H1 (cell line): Measurements from ENCODE around the gene STARD3NL. TPM values are rescaled to one million over a fixed set of nuclear protein-coding genes. Genes with fewer than 3 reads are reported as not detected.

Experiments used
- CTCF ChIA-PET: fragments of 300-600 bp; sonication (Branson Sonifier 250); formaldehyde crosslinking; loops from one replicate; lab custom pipeline; 2021; ENCODE audit not compliant: partially characterized antibody; lab: Charles Lee
- POLR2A ChIA-PET: fragments of 300-600 bp; sonication (Branson Sonifier 250); formaldehyde crosslinking; loops from one replicate; lab custom pipeline; 2021; ENCODE audit warnings: inconsistent platforms; ENCODE audit not compliant: partially characterized antibody; lab: Charles Lee
- DNase-seq, 2 experiments: peaks; one replicate each; pipeline versions ENCODE4 v3.0.0 to v3.0.0-alpha.2; 2010 to 2022; ENCODE audit warnings: low spot score in 2 of 2, low read depth in 1 of 2, mixed read lengths in 1 of 2
- FAIRE-seq: peaks from 2 replicates; lab custom pipeline; 2011; peaks lifted over from hg19 to GRCh38; lab: Jason Lieb, UNC
- H2AFZ ChIP-seq: 2 replicates; pipeline ENCODE4 v1.8.1; 2012; ENCODE audit warnings: low read length, inconsistent platforms
- H2AK5ac ChIP-seq: 2 replicates; pipeline ENCODE4 v1.6.1; 2013; ENCODE audit warnings: low read depth, low read length
- H2BK120ac ChIP-seq: replicated peaks from 2 replicates; pipeline ENCODE3; 2013; ENCODE audit warnings: low read depth, low read length, inconsistent platforms
- H2BK12ac ChIP-seq: 2 replicates; pipeline ENCODE4 v1.6.1; 2013; ENCODE audit warnings: low read depth, low read length
- H2BK15ac ChIP-seq: 2 replicates; pipeline ENCODE4 v1.6.1; 2013; ENCODE audit warnings: low read length
- H2BK20ac ChIP-seq: 2 replicates; pipeline ENCODE4 v1.6.1; 2013; ENCODE audit warnings: low read length
- H2BK5ac ChIP-seq: 2 replicates; pipeline ENCODE4 v1.6.1; 2013; ENCODE audit warnings: low read depth, low read length
- H3K14ac ChIP-seq: 2 replicates; pipeline ENCODE4 v1.6.1; 2013; ENCODE audit warnings: inconsistent platforms; ENCODE audit not compliant: insufficient read length
- H3K18ac ChIP-seq: 2 replicates; pipeline ENCODE4 v1.6.1; 2013; ENCODE audit warnings: low read length; ENCODE audit errors: extremely low read depth
- H3K23ac ChIP-seq: 2 replicates; pipeline ENCODE4 v1.6.1; 2013; ENCODE audit warnings: inconsistent platforms; ENCODE audit not compliant: insufficient read length
- H3K23me2 ChIP-seq: 2 replicates; pipeline ENCODE4 v1.6.1; 2013; ENCODE audit warnings: low read depth, low read length
- H3K27ac ChIP-seq: 2 replicates; pipeline ENCODE4 v1.6.1; 2011; ENCODE audit warnings: low read depth, low read length, inconsistent platforms
- H3K27me3 ChIP-seq, 4 experiments: replicated peaks in 1 of 4; 1 replicate in 1 of 4; 2 replicates in 3 of 4; pipeline versions ENCODE4 v1.6.1 to v1.8.1; 2011 to 2013; ENCODE audit warnings: low read length in 3 of 4, mild to moderate bottlenecking in 3 of 4, inconsistent platforms in 2 of 4, mixed read lengths in 2 of 4, moderate library complexity in 1 of 4; ENCODE audit not compliant: control insufficient read depth in 3 of 4, insufficient read depth in 3 of 4; ENCODE audit errors: extremely low read depth in 1 of 4
- H3K36me3 ChIP-seq, 4 experiments: 2 replicates each; pipeline versions ENCODE4 v1.6.1 to v1.8.1; 2011 to 2013; ENCODE audit warnings: mild to moderate bottlenecking in 4 of 4, low read length in 3 of 4, moderate library complexity in 2 of 4, control low read depth in 1 of 4, inconsistent platforms in 1 of 4; ENCODE audit not compliant: insufficient read depth in 4 of 4, control insufficient read depth in 2 of 4
- H3K4ac ChIP-seq: replicated peaks from 2 replicates; pipeline ENCODE3; 2013; ENCODE audit warnings: low read length, low read depth, mixed read lengths, inconsistent platforms; ENCODE audit not compliant: insufficient read length
- H3K4me1 ChIP-seq, 4 experiments: replicated peaks in 1 of 4; 1 replicate in 1 of 4; 2 replicates in 3 of 4; pipeline versions ENCODE4 v1.6.1 to v1.8.1; 2011 to 2013; ENCODE audit warnings: low read length in 3 of 4, inconsistent platforms in 2 of 4, mixed read lengths in 1 of 4; ENCODE audit not compliant: insufficient read depth in 4 of 4, control insufficient read depth in 3 of 4
- H3K4me2 ChIP-seq, 2 experiments: 2 replicates each; pipeline versions ENCODE4 v1.6.1 to v1.8.1; 2011 to 2013; ENCODE audit warnings: low read depth in 2 of 2, low read length in 2 of 2, control low read depth in 1 of 2, inconsistent platforms in 1 of 2, mild to moderate bottlenecking in 1 of 2; ENCODE audit not compliant: insufficient read depth in 1 of 2
- H3K4me3 ChIP-seq, 4 experiments: fragments of 200-600, 300-600 bp in 1 of 4; sonication (generic), shearing (Covaris generic), sonication (Bioruptor Twin) in 1 of 4; 2 replicates each; pipeline versions ENCODE4 v1.5.1 to v1.8.1; 2011 to 2016; ENCODE audit warnings: low read length in 4 of 4, low read depth in 3 of 4, control low read depth in 2 of 4, inconsistent platforms in 2 of 4, mild to moderate bottlenecking in 2 of 4, mixed read lengths in 1 of 4, moderate library complexity in 1 of 4; ENCODE audit not compliant: insufficient read depth in 2 of 4; ENCODE audit errors: extremely low read depth in 1 of 4
- H3K56ac ChIP-seq: replicated peaks from 2 replicates; pipeline ENCODE3; 2013; ENCODE audit warnings: low read depth, mild to moderate bottlenecking, mixed read lengths, low read length, inconsistent platforms; ENCODE audit not compliant: insufficient read length
- H3K79me1 ChIP-seq: 2 replicates; pipeline ENCODE4 v1.6.1; 2013; ENCODE audit warnings: low read depth, low read length, control low read depth
- H3K79me2 ChIP-seq, 2 experiments: 2 replicates each; pipeline versions ENCODE4 v1.6.1 to v1.8.1; 2012 to 2013; ENCODE audit warnings: low read length in 2 of 2, mild to moderate bottlenecking in 2 of 2, inconsistent platforms in 1 of 2; ENCODE audit not compliant: insufficient read depth in 2 of 2, control insufficient read depth in 1 of 2
- H3K9ac ChIP-seq, 4 experiments: replicated peaks in 1 of 4; 1 replicate in 1 of 4; 2 replicates in 3 of 4; pipeline versions ENCODE4 v1.6.1 to v1.8.1; 2011 to 2013; ENCODE audit warnings: low read depth in 3 of 4, low read length in 3 of 4, control low read depth in 2 of 4, mild to moderate bottlenecking in 2 of 4, moderate library complexity in 2 of 4, inconsistent platforms in 1 of 4; ENCODE audit errors: extremely low read depth in 1 of 4
- H3K9me3 ChIP-seq, 2 experiments: 2 replicates each; pipeline versions ENCODE4 v1.6.1 to v1.8.1; 2012 to 2013; ENCODE audit warnings: mild to moderate bottlenecking in 2 of 2, moderate library complexity in 2 of 2, control low read depth in 1 of 2, inconsistent platforms in 1 of 2, low read depth in 1 of 2, low read length in 1 of 2, mixed read lengths in 1 of 2; ENCODE audit not compliant: insufficient read depth in 2 of 2
- H4K20me1 ChIP-seq, 2 experiments: replicated peaks in 1 of 2; 2 replicates each; pipeline versions ENCODE3 to v1.8.1; 2011 to 2013; ENCODE audit warnings: inconsistent platforms in 2 of 2, low read length in 2 of 2, mild to moderate bottlenecking in 1 of 2; ENCODE audit not compliant: insufficient read depth in 2 of 2, control insufficient read depth in 1 of 2
- H4K5ac ChIP-seq: 2 replicates; pipeline ENCODE4 v1.6.1; 2013; ENCODE audit warnings: low read length, low read depth, mixed read lengths, inconsistent platforms; ENCODE audit not compliant: insufficient read length
- H4K8ac ChIP-seq: 2 replicates; pipeline ENCODE4 v1.8.0; 2013; ENCODE audit warnings: mild to moderate bottlenecking, moderate library complexity, low read length, inconsistent platforms; ENCODE audit not compliant: insufficient read depth; ENCODE audit errors: extremely low read depth
- H4K91ac ChIP-seq: replicated peaks from 2 replicates; pipeline ENCODE3; 2013; ENCODE audit warnings: low read length, mixed read lengths, inconsistent platforms; ENCODE audit not compliant: insufficient read length
- CHD1 ChIP-seq: IDR thresholded peaks from 2 replicates; pipeline ENCODE4 v1.6.1; 2012; ENCODE audit warnings: low read depth, low read length, improper control_type of control experiment
- CTBP2 ChIP-seq: IDR thresholded peaks from 2 replicates; pipeline ENCODE4 v1.7.0; 2011; ENCODE audit warnings: borderline replicate concordance, mild to moderate bottlenecking, moderate library complexity, mixed read lengths, low read length; ENCODE audit not compliant: insufficient read depth, insufficient read length
- EGR1 ChIP-seq: IDR thresholded peaks from 2 replicates; pipeline ENCODE4 v1.6.1; 2011; ENCODE audit warnings: low read depth, low read length, borderline replicate concordance
- EZH2 ChIP-seq: fragments of 200-600 bp; sonication (generic); IDR thresholded peaks from 2 replicates; pipeline ENCODE4 v1.7.1; 2012; ENCODE audit warnings: low read depth, mild to moderate bottlenecking, moderate library complexity, low read length, inconsistent platforms; ENCODE audit not compliant: severe bottlenecking
- FOSL1 ChIP-seq: IDR thresholded peaks from 2 replicates; pipeline ENCODE4 v1.6.1; 2011; ENCODE audit warnings: mild to moderate bottlenecking, low read depth, low read length, moderate library complexity; ENCODE audit not compliant: insufficient read depth
- JUN ChIP-seq: IDR thresholded peaks from 2 replicates; pipeline ENCODE4 v1.6.1; 2011; ENCODE audit warnings: low read depth, mild to moderate bottlenecking, improper control_type of control experiment, low read length
- NANOG ChIP-seq: IDR thresholded peaks from 2 replicates; pipeline ENCODE4 v1.6.1; 2011; ENCODE audit warnings: low read length, low read depth, mild to moderate bottlenecking, inconsistent platforms; ENCODE audit not compliant: insufficient read depth, poor library complexity, severe bottlenecking
- NRF1 ChIP-seq: IDR thresholded peaks from 2 replicates; pipeline ENCODE4 v1.6.1; 2011; ENCODE audit warnings: mild to moderate bottlenecking, low read depth, low read length, improper control_type of control experiment
- POLR2A ChIP-seq, 2 experiments: IDR thresholded peaks; 1 replicate in 1 of 2; 2 replicates in 1 of 2; pipeline ENCODE4 v1.6.1; 2011; ENCODE audit warnings: low read depth in 2 of 2, low read length in 2 of 2, mild to moderate bottlenecking in 2 of 2; ENCODE audit errors: control extremely low read depth in 1 of 2
- RFX5 ChIP-seq: IDR thresholded peaks from 2 replicates; pipeline ENCODE4 v1.6.1; 2011; ENCODE audit warnings: low read depth, low read length, improper control_type of control experiment, borderline replicate concordance
- SIRT6 ChIP-seq: IDR thresholded peaks from one replicate; pipeline ENCODE4 v1.7.1; 2012; ENCODE audit warnings: low read length, inconsistent platforms
- SRF ChIP-seq: IDR thresholded peaks from 2 replicates; pipeline ENCODE4 v1.6.1; 2011; ENCODE audit warnings: mild to moderate bottlenecking, low read depth, low read length, moderate library complexity
- TEAD4 ChIP-seq: IDR thresholded peaks from 2 replicates; pipeline ENCODE4 v1.6.1; 2012; ENCODE audit warnings: low read depth, low read length, inconsistent platforms, mixed read lengths
- WGBS, 2 experiments: shearing (Covaris generic) in 1 of 2; methylation state at CpG; one replicate each; pipeline versions ENCODE4 v1.1.6 to v1.1.7; 2013 to 2015; ENCODE audit warnings: low lambda C conversion rate in 2 of 2, mixed read lengths in 2 of 2, inconsistent platforms in 1 of 2, low coverage in 1 of 2, missing lambda C conversion rate in 1 of 2; ENCODE audit not compliant: insufficient replicate concordance in 2 of 2, insufficient coverage in 1 of 2, insufficient read length in 1 of 2; ENCODE audit errors: extremely low coverage in 1 of 2, missing lambda C conversion rate in 1 of 2; 5-methylcytosine and 5-hydroxymethylcytosine counted together
- polyA plus RNA-seq, 7 experiments: library from polyadenylated mRNA; depleted of rRNA in 3 of 7; stranded (reverse) in 5 of 7; unstranded in 2 of 7; fragments of >200 nt in 5 of 7; fragments of 200-250 nt in 2 of 7; gene quantifications; 1 replicate in 5 of 7; 2 replicates in 1 of 7; 4 replicates in 1 of 7; pipeline versions ENCODE4 v1.2.1 to v1.2.3, GENCODE V29; 2011 to 2013; ENCODE audit warnings: missing spikeins in 2 of 7, mixed read lengths in 2 of 7
- total RNA-seq: library from RNA; stranded (reverse); fragmentation: NEBNext Ultra II Directional; extraction: Animal tissue kit (Norgen Biotek cat#: 25700); gene quantifications from 2 replicates; pipeline ENCODE4 v1.2.1, GENCODE V29; 2021

STARD3NL gene
- total and polyA plus RNA-seq, 2 of the 8 experiments (the other 6 are each of a cell fraction or from before 2014, with no cell fraction given) = 27.1 to 40.5 TPM

DNA sequence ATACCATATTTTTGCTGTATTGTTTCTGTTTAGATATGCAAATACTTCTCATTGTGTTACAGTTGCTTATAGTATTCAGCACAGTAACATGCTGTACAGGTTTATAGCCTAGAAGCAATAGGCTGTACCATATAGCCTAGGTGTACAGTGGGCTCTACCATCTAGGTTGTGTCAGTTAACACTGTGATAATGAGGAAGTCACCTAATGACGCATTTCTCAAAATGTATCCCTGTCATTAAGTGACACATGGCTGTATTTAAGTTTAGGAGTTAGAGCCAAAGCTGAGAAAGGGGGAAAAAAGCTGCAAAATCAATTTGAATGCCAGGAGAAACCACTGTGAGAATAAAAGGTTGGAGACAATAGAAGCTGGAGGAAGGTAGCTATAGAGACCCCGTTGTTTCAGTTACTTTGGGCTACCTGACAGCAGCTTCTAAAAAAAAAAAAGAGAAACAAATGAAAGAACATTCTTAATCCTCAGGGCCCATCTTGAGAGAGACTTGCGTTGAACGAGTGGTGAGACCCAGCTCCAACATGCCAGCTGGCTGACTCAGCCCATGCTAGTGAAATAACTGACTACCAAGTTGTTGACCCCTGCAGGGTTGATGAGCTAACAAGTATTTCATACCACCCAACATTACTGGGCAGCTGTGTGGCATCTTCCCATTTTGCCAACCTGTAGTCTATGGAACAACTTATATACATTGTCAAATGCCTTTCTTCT is 8.7 kb downstream of the STARD3NL start:
- H3K9ac ChIP-seq = no peak overlapping the region
- TF ChIP-seq RFX5 (no peak), CTBP2 (no peak), NRF1 (no peak), SIRT6 (no peak), NANOG (no peak), SRF (no peak), EZH2 (no peak), FOSL1 (no peak), JUN (no peak), TEAD4 (no peak), POLR2A (IDR thresholded peaks at IDR 0.05; ENCODE audit: control extremely low read depth in 1 of 2, low read depth in 2 of 2, low read length in 2 of 2) (no peak), CHD1 (no peak), EGR1 (no peak)

More for the DNA sequence above, 8.7 kb downstream of the STARD3NL start:
- Histone ChIP-seq H3K79me2 (peaks cover 0 to 73% of the 10 kb centered on the region in 2 experiments; a peak in 3 of 4 replicates), H3K79me1 (peaks cover 5% of the 10 kb centered on the region), H3K23me2 (no peaks in the 10 kb centered on the region), H3K18ac (no peak overlapping the region), H3K27ac (no peak overlapping the region), H4K8ac (no peak overlapping the region), H2AK5ac (no peak overlapping the region), H4K5ac (no peak overlapping the region), H3K4me1 (peaks cover 5 to 18% (median 10%) of the 10 kb centered on the region in 4 experiments; a peak in 6 of 7 replicates), H3K36me3 (no peaks in the 10 kb centered on the region), H4K20me1 (no peaks in the 10 kb centered on the region), H3K14ac (no peak overlapping the region), H2AFZ (no peak overlapping the region), H2BK12ac (no peak overlapping the region), H2BK15ac (peak overlapping the region; percentile 13; the same call in 1 of the 2 replicates), H3K27me3 (no peaks in the 10 kb centered on the region), H3K4ac (no peak overlapping the region), H2BK120ac (no peak overlapping the region), H2BK5ac (no peak overlapping the region), H3K56ac (no peak overlapping the region), H3K9me3 (no peaks in the 10 kb centered on the region), H3K4me2 (no peak overlapping the region; a peak in 1 of 4 replicates), H2BK20ac (no peak overlapping the region), H3K4me3 (no peak overlapping the region), H4K91ac (no peak overlapping the region), H3K23ac (no peak overlapping the region)
- FAIRE-seq = no peak
- POLR2A ChIA-PET = interaction anchor here (0.7 kb wide), 1 partner anchor 9 kb away, joined by 4 read pairs; the partner anchor contains the start of gene STARD3NL
- no peak for DNase-seq
- CTCF ChIA-PET = interaction anchor here (0.7 to 2.5 kb wide), 10 partner anchors 12 to 1391 kb away, joined by 3 to 9 read pairs (median 3); no protein-coding TSS in a partner anchor
- WGBS, 2 experiments = 81% methylated on average over 4 of the region's 4 CpGs; no CpG with 5 or more reads in 1 of the 2 experiments
